Stimulated activated CD8-positive, alpha-beta memory T cell treated with anti-CD3 and anti-CD28 coated beads, Interleukin-4, amount 100 ng/mL, for 24 hours (primary cell): Measurements from ENCODE around the gene STT3B.

Source experiments
- DNase-seq: peaks from one replicate; pipeline ENCODE4 v3.0.0-alpha.2; 2020; ENCODE audit warnings: low read depth

The STT3B gene

GRCh38 chr3:31521468-31521867 lies 11.3 kb upstream of the STT3B start:
- no peak for DNase-seq

GRCh38 chr3:31522152-31522551 lies 10.6 kb upstream of the STT3B start:
- no peak for DNase-seq

GRCh38 chr3:31523543-31523942 lies 9.2 kb upstream of the STT3B start:
- no peak for DNase-seq

DNA sequence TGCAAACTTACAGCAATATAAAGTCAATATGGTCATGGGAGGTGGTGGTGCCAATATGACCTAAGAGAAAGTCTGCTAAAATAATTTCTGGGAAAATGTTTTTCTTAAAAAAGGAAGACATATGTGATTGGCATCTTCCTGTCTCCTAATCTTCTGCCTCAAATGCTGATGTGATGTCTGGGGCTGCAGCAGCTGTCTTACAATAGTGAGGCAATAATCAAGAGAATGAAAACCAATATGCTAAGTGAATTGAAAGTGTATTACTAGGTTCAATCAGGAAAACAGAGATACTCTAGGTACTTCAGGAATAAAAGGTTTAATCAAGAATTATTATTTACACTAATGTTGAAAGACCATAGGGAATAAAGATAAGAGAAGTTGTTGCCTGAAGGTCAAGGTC lies 7.2 kb upstream of the STT3B start:
- DNase-seq: no peak

- DNase-seq: no peak
Observed at GRCh38 chr3:31529421-31529820, 3.3 kb upstream of the STT3B start.

DNA sequence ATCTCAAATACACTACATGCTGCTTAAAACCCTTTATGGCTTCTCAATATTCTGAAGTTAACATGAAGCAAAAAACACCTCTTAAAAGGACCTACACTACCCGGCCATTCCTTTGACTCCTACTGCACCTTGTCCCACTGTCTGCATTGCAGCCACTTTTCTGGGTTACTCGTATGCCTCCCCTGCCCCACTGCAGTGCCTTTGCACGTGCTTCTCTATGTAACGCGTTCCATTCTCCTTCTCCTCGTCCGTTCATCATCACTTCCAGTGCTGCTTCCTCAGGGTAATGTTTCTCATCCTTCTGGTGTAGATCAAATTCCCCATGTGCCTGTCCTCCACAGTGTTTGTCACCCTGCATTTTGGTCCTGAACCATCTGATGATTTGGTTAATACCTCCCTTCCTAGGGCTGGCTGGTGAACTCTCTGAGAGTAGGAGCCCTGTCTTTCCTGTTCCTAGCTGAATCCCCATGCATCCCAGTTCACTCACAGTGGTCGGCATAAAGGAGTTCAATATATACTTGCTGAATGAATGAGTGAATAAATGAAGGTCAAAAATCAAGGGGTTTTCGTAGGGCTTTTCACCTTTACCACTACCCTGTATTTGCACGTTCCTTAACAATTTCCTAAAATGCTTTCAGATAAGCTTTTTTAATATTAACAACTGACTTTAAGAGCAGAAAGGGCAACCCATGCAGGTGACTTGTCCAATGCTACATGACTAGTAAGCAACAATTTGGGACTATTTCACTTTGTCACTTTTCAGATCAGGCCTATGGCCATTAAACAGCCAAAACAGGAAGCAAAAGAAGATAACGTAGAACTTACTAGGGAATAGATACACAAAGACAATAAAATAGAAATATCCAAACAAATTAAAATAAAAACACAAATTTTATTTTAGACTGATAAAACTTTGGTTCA lies 2.4 kb upstream of the STT3B start:
- no peak for DNase-seq

DNA sequence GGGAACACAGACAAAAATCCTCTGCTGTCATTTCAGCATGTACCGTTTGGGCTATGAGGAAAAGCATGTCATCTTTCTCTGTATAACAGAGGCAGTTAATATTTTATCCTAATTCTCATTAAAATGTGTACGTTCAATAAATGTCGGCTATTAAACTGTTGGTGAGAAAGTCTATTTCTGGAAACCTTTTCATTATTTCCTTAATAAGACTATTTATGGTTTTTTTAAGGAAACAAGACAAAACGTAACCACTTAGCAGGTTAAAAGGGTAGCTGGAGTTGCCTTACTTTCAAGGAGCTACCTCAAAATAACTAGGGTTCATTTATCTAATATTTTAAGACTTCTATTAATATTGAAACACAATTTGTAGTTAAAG lies 1.8 kb upstream of the STT3B start:
- no peak for DNase-seq

GRCh38 chr3:31531452-31531991 lies 1.2 kb upstream of the STT3B start:
- no peak for DNase-seq

GRCh38 chr3:31531992-31532586 lies 636 bp upstream of the STT3B start:
- peak; percentile 98 for DNase-seq

DNA sequence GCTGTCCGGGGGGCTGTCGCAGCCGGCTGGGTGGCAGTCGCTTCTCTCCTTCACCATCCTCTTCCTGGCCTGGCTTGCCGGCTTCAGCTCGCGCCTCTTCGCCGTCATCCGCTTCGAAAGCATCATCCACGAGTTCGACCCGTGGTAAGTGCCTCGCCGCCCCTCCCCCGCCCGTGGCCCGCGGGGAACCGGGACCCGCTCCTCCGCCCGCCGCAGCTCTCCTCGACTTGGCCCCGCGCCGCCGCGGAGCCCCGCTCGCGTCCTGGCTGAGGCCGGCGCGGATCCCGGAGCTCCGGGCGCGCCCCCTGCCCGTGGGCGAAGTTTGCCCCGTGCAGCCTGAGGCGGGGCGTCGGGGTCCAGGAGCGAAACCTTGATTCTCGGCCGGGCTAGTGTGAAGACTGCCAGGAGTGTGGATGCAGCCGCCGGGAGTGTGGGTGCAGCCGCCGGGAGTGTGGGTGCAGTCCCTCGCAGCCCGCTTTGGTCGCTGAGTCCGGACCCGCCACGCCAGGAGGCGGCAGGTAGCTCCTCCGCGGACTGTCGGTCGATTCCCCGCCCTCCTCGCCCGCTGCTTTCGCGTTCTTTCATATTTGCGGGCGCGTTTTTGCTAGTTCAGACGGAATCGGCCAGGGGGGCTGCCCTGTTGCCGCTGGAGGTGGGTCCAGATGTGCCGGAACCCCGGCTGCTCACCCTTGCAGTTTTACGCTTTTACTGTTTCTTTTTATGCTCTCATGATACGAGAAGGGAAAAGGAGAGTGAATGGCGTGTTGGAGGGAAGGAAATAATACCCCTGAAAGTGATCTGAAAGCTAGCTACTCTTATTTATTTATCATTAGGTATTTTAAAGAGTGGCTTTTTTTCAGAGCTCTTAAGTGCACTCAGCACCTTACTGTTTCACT lies 692 bp downstream of the STT3B start:
- peak; percentile 39 for DNase-seq

DNA sequence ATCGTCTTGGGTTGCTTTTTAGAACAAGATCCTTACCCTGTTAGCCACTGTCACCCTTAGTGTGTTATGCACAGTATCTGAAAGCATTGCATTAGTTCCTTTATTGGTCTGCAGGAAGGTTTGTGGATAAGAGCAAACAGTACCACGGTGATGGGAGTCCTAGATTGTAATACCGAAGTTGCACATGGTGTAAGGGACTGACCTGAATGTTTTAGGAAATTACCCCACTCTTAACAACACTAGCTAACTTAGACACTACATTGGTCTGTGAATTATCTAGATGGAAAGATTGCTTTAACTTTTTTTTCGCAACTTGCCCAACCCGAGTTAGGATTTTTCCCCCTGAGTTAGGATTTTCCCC lies 1.3 kb downstream of the STT3B start:
- DNase-seq: no peak

DNA sequence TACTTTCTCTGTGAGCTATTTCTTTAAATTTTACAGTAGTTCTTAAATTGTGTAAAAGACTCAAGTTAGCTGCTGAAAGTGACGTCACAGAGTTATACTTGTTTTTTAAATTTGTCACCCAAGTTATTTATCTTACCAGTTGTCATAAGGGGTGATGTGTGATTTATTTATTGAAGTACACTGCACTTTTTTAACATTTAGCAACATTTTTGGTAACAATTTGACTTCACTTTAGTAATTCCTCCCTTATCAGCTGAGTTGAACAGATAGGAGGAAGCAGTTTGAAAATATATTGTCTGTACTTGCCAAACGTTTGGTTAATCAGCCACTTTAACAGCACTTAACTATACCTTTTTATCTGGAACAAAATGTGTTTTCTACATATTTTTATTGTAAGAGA lies 3.8 kb downstream of the STT3B start:
- no peak for DNase-seq

GRCh38 chr3:31538801-31539200 lies 6.1 kb downstream of the STT3B start:
- DNase-seq: no peak

DNA sequence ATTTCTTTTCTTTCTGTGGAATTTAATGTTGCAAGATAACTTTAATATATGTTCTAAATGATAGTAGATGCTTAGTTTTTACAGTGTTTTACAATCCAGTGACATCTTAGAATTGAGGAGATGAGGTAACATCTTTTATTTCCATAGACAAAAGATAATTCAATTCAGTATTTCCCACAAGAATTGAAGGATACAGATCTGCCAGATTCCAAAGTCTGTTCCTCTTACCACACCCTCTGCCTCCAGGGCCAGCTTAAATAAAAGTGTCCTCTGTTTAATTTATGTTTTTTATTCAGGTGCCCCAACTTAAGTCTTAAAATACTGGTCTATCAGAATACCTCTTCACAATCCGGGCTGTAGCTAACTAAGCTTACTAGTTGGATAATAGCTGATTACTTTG lies 6.5 kb downstream of the STT3B start:
- no peak for DNase-seq

DNA sequence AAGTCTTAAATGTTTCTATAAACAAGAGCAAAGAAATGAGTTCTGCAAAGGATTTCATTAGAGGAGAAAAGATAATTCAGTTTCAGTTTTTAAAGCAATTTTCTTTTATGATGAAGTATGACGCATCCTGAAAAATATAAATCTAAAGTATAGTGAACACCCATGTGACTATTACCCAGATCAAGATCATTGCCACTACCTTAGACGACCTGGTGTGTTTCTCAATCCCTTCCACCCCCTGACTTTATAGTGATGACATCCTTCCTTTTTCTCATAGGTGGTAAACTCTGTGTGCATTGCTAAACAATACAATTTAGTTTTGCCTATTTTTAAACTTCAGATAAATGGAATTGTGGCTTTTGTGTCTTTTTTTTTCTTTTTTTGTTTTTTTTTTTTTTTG lies 8.4 kb downstream of the STT3B start:
- no peak for DNase-seq

- no peak for DNase-seq
Observed at GRCh38 chr3:31542246-31542645, 9.5 kb downstream of the STT3B start.

DNA sequence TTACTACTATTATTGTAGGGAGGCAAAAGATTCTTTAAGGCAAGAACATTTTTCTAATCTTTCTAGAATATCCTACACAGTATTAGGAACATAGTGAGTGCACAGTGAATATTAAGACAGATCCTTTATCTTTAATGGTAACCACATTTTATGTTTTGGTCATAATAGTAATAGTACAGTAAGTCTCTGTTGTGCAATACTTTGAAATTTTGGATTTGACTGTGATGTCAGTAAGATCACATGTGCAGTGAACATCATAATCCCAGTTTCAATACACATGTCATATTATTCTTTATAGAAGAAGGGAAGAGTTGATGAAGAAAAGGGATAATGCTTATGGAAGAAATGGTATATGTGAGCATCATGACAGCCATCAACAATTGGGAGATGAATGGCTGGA lies 10.7 kb downstream of the STT3B start:
- no peak for DNase-seq

DNA sequence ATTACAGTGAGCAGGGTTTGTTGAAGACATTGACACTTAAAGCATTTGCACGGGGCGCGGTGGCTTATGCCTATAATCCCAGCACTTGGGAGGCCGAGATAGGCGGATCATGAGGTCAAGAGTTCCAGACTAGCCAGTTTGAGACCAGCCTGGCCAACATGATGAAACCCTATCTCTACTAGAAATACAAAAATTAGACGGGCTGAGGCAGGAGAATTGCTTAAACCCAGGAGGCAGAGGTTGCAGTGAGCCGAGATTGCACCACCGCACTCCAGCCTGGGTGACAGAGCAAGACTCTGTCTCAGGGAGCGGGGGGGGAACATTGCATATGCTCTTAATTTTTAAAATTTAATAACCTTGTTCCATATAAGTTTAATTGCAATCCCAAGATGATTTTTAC lies 11.9 kb downstream of the STT3B start:
- no peak for DNase-seq

- no peak for DNase-seq
Observed at GRCh38 chr3:31546162-31546561, 13.4 kb downstream of the STT3B start.

DNA sequence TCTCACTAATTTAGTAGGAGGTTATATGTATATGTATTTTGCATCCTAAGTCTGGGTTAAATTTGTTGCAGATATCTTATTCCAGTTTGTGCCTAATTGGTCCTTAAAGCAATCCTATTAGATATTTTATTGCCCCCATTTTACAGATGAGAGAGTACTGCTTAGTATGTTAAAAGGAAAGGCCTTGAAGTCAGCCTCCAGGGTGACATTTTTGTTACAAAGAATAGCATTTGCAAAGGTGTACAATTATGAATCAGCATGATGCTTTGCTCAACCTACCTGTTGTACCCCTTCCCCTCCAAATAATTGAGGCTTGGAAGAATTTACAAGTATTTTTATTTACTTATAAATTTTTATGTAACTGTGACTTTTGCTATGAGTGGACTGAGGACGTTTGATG lies 14.0 kb downstream of the STT3B start:
- DNase-seq: no peak

DNA sequence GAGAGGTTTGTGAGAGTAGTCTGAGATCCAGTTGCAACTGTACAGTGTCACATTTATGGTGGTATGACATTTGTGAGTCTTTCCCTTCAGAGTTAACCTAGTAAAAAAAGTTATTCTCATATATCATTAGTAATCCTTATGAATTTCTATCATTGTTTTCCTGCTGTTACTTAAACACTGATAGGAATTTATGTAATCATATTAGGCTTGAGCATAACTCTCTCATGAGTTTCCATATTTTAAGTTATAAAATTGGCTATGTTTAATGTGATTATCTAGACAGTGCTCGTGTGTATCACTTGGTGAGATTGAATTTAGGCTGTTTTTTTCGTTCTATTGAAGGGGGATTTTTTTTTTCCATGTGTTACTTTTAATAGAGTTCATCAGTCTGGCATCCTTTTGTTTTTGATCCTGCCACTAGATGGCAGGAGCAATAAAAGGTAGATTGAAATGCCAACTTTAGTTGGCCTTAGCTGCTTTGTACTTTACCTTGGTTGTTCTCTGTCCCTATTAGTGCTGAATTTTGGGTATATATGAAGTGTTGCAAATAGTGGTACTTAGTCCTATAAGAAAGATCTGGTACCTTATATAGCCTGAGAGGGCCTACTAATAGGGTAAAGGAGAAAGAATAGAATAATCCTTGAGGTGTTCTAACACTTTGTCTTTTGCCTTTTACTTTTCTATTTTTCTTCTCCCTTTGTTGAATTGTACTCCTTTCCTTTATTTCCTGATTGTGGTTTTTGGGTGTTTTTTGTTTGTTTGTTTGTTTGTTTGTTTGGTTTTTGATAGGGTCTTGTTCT lies 17.9 kb downstream of the STT3B start:
- no peak for DNase-seq

- DNase-seq: no peak
Observed at GRCh38 chr3:31551646-31552045, 18.9 kb downstream of the STT3B start.
